Measurements from ENCODE around the gene GRN.

- TF ChIP-seq YY1 (IDR thresholded peaks at IDR 0.05; ENCODE audit: insufficient read depth, insufficient read length) = no peak
- TF ChIP-seq SUZ12 (IDR thresholded peaks at IDR 0.05; ENCODE audit: extremely low read depth, insufficient read depth, insufficient read length) = no peak
- no peak for TF ChIP-seq ZNF274 (IDR thresholded peaks at IDR 0.05; ENCODE audit: low read depth, low read length)
Measured at GRCh38 chr17:44314869-44315661, 30.0 kb upstream of the GRN start.
